Bronchial epithelial cell (primary cell): Measurements from ENCODE around the gene HOXA1. TPM values are rescaled to one million over a fixed set of nuclear protein-coding genes. Genes with fewer than 3 reads are reported as not detected.

Experiments
- DNase-seq: peaks from one replicate; pipeline ENCODE4 v3.0.0-alpha.2; 2010; ENCODE audit warnings: low read depth
- FAIRE-seq: peaks from 2 replicates; lab custom pipeline; 2011; peaks lifted over from hg19 to GRCh38; lab: Jason Lieb, UNC
- H3K27me3 ChIP-seq: 2 replicates; pipeline ENCODE4 v1.5.1; 2011; ENCODE audit warnings: low read length; ENCODE audit not compliant: control insufficient read depth, insufficient read depth
- H3K36me3 ChIP-seq: 2 replicates; pipeline ENCODE4 v1.5.1; 2011; ENCODE audit warnings: low read length; ENCODE audit not compliant: control insufficient read depth, insufficient read depth
- H3K4me3 ChIP-seq: 2 replicates; pipeline ENCODE4 v1.5.1; 2011; ENCODE audit warnings: mild to moderate bottlenecking, low read depth, low read length, control low read depth
- total RNA-seq: library from RNA; depleted of rRNA; stranded (reverse); fragments of >200 nt; gene quantifications from 2 replicates; pipeline ENCODE4 v1.2.1, GENCODE V29; 2014
- TF ChIP-seq, protein P1 (sequence below): IDR thresholded peaks from 2 replicates; pipeline ENCODE4 v1.5.1; 2011; ENCODE audit warnings: mild to moderate bottlenecking, moderate library complexity, low read length, control low read depth, inconsistent platforms; ENCODE audit not compliant: insufficient read depth, severe bottlenecking

HOXA1 gene
- total RNA-seq, 1 donor from 2014 or later = 0.26 TPM

DNA sequence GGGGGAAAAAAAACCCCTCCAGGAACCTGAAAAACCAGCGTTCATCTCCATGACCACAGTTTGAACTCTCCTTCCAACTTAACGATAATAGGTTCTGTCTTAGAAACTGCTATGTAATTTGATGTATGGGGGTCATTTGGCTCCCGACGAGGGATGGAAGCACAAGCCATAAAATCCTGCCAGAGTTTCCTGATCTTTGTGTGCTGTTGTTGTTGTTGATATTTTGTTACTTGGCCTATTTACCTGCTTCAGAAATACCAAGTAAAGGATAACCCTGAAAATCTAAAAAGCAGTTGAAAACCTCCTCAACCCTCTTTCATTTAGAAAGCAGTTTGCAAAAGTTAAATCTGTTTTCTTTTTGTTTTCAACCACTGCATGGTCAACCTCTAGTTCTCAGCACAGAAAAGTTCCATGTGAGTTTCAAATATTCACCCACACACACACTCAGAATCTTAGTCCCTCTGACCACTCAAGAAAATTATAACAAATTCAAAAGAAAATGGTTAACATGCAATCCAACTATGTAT is 16.0 kb upstream of the HOXA1 start:
- no peak for DNase-seq
- no peaks in the 10 kb centered on the region for H3K36me3 ChIP-seq
- no peak for FAIRE-seq
- peaks cover 68% of the 10 kb centered on the region for H3K27me3 ChIP-seq
- TF ChIP-seq, protein P1, sequence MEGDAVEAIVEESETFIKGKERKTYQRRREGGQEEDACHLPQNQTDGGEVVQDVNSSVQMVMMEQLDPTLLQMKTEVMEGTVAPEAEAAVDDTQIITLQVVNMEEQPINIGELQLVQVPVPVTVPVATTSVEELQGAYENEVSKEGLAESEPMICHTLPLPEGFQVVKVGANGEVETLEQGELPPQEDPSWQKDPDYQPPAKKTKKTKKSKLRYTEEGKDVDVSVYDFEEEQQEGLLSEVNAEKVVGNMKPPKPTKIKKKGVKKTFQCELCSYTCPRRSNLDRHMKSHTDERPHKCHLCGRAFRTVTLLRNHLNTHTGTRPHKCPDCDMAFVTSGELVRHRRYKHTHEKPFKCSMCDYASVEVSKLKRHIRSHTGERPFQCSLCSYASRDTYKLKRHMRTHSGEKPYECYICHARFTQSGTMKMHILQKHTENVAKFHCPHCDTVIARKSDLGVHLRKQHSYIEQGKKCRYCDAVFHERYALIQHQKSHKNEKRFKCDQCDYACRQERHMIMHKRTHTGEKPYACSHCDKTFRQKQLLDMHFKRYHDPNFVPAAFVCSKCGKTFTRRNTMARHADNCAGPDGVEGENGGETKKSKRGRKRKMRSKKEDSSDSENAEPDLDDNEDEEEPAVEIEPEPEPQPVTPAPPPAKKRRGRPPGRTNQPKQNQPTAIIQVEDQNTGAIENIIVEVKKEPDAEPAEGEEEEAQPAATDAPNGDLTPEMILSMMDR = no peak
- no peak overlapping the region for H3K4me3 ChIP-seq

DNA sequence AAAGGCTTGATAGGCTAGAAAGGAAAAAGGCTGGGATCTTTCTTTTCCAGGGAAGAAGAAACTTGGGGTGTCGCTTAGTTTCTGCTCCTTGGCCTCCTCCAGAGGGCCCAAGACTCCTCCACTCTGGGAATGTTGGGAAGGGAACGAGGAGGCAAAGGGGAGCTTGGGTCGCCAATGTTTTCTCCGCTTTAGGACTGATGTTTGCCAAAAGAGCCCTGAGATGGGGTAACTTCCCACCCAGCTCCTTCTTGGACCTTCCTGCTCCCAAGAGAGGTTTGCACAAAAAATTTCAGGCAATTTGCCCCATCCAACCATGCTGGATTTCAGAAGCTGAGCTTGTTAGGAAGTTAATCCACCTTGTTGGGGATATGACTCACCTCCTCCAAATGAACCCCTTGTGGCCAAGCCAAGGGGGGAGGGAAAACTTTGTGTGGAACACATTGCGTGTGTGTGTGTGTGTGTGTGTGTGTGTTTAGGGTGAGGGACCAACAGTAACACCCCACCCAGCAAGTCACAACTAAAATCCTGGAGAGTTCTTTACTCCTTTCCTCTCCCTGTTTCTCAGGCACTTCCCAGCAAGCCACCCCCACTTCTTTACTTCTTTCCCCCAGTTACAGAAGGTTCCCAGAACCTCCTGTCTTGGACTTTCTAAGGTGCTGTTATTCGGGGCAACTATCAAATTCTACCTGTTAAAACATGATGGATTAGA is 15.4 kb upstream of the HOXA1 start:
- FAIRE-seq (no peak), DNase-seq (no peak)

DNA sequence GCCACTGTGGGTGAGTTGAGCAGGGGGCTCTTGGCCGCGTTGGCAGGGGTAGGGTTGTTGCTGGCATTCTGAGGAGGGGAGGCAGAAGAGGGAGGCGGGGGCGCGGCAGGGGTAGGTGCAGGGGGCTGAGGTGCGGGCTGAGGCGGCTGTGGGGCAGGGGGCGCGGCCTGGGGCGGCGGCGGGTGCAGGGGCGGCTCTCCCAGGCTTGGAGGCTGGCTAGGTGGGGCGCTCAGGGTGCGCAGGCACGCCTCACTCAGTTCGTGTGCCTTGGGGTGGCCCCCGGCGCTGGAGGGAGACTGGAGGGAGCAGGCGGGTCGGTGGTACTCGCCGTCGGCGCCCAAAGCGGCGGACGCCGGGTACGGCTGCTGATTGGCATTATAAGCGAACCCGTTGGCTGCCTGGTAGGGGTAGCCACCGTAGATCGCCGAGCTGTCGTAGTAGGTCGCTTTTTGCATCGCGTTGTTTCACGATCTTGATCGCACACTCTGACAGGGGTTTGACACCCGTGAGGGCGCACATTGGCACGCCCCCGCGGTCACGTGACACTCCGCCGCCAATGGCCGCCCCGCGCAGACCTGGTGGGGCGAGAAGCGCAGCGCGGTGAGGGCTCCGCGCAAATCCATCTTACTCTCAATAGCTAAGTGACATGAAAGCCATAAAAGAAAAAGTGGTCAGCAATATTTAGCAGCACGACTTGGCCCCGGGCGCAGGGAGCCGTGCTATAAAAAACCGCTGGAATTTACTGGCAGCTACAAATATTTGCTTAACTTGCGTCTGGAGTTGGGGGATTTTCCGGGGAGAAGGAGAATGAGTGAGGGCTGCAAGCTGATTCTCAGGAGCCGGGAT is 14.6 kb upstream of the HOXA1 start:
- Histone ChIP-seq H3K36me3 (no peaks in the 10 kb centered on the region), H3K4me3 (no peak overlapping the region), H3K27me3 (peaks cover 73% of the 10 kb centered on the region)
- DNase-seq = no peak
- TF ChIP-seq, protein P1 = no peak
- no peak for FAIRE-seq

More for the DNA sequence above, 15.4 kb upstream of the HOXA1 start:
- Histone ChIP-seq H3K36me3 (no peaks in the 10 kb centered on the region), H3K4me3 (no peak overlapping the region), H3K27me3 (peaks cover 68% of the 10 kb centered on the region)
- TF ChIP-seq, protein P1 = no peak

DNA sequence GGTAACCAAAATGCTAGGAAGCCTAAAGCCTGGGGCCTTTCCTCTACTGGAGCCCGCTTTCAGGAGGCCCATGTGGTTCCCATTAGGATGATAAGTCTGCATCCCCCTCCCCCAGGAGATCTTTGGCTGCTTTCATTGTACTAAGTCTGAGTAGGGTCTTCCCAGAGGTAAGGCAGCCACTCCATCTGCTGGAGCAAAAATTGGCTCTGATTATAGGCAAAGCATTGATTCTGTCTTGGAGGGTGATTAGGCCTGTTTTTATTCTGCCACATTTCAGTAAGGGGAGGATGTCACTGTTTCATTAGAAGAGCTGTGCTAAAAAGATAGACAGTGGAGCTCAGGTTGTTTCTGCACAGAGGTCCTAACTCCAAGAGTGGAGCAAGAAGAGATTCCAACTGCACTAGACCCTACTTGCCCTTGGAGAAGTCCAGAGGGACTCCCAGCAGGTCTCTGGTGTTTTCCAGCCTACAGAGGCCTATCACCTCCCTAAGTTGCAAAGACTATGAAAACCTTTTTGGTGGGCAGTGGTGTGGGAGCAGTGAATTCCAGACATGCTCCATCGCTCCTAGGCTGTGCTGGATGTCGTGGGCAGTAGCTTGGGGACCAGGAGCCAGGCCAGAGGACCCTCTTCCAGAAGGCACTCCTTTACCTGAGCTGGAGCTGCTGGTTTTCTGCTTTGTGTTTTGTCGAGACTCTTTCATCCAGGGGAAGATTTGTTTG is 13.8 kb upstream of the HOXA1 start:
- no peak overlapping the region for H3K4me3 ChIP-seq
- H3K36me3 ChIP-seq = no peaks in the 10 kb centered on the region
- TF ChIP-seq, protein P1 = no peak
- FAIRE-seq (no peak), DNase-seq (no peak)
- peaks cover 72% of the 10 kb centered on the region for H3K27me3 ChIP-seq

DNA sequence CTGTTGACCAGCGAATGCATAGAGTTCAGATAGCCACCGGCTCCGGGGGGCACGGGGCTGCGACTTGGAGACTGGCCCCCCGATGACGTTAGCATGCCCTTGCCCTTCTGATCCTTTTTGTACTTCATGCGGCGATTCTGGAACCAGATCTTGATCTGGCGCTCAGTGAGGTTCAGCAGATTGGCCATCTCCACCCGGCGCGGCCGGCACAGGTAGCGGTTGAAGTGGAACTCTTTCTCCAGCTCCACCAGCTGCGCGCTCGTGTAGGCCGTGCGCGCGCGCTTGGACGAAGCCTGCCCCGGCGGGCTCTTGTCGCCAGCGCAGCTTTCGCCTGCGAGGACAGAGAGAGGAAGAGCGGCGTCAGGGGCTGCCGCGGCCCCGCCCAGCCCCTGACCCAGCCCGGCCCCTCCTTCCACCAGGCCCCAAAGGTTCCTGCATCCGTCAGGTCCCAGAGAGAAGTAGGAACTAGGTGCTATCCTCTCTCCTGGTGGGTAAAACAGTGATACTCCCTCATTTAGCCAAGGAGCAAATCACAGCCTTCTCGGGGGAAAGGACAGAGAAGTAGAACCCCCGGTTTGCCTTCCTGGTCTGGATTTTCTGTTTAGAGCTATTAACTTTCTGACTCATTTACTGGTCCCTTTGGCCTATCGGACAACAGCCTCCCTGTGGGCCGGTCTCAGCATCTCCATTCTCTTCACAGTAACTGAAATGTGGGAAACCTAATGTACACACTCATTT is 12.8 kb upstream of the HOXA1 start:
- TF ChIP-seq, protein P1 = no peak
- DNase-seq = no peak
- Histone ChIP-seq H3K27me3 (peaks cover 74% of the 10 kb centered on the region), H3K36me3 (no peaks in the 10 kb centered on the region), H3K4me3 (no peak overlapping the region)
- FAIRE-seq = no peak
